ENCODE measurements around the gene PER1. TPM values are rescaled to one million over a fixed set of nuclear protein-coding genes. Genes with fewer than 3 reads are reported as not detected.

Gene PER1
- total and polyA plus RNA-seq, 10 of the 15 experiments (the other 5 are each of a cell fraction or from before 2014, with no cell fraction given), result 0.02 to 25.1 (median 5.4) TPM

DNA sequence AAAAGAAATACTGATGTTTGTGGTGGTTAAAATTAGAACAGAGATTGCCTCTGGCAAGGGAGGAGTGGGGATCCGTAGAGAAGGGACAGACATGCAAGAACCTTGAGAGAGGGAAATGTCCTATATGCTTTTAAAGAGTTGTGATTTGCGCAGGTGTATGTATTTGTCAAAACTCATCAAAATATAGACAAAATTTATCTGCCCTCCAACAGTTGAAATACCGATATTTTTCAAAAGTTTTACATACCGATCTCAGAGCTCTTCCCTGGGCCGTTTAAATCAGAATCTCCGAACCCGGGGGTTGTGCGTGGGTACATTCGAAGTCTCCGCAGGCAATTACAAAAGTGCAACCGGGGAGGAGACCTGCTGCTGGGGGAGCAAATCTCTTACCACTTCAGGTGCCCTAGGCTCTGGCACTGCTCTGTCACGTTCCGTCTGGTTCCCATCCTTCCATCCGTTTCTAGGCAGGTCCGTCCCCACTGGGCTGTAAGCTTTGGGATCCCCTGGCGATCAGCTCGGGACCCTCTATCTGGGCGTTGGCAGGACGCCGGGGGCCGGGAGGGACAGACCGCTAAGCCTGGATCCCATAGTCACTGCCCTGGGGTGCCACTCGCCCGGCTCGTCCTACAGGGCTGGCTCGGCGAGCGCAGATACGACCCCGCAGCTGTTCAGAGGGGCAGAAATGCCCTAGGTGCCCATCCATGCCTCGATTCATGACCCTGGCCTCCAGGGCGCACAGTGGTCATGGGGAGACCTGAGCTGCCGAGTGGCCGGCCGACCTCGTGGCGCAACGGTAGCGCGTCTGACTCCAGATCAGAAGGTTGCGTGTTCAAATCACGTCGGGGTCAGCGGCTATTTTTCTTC is 33.6 kb upstream of the PER1 start (continued):
- TF ChIP-seq, protein P1, sequence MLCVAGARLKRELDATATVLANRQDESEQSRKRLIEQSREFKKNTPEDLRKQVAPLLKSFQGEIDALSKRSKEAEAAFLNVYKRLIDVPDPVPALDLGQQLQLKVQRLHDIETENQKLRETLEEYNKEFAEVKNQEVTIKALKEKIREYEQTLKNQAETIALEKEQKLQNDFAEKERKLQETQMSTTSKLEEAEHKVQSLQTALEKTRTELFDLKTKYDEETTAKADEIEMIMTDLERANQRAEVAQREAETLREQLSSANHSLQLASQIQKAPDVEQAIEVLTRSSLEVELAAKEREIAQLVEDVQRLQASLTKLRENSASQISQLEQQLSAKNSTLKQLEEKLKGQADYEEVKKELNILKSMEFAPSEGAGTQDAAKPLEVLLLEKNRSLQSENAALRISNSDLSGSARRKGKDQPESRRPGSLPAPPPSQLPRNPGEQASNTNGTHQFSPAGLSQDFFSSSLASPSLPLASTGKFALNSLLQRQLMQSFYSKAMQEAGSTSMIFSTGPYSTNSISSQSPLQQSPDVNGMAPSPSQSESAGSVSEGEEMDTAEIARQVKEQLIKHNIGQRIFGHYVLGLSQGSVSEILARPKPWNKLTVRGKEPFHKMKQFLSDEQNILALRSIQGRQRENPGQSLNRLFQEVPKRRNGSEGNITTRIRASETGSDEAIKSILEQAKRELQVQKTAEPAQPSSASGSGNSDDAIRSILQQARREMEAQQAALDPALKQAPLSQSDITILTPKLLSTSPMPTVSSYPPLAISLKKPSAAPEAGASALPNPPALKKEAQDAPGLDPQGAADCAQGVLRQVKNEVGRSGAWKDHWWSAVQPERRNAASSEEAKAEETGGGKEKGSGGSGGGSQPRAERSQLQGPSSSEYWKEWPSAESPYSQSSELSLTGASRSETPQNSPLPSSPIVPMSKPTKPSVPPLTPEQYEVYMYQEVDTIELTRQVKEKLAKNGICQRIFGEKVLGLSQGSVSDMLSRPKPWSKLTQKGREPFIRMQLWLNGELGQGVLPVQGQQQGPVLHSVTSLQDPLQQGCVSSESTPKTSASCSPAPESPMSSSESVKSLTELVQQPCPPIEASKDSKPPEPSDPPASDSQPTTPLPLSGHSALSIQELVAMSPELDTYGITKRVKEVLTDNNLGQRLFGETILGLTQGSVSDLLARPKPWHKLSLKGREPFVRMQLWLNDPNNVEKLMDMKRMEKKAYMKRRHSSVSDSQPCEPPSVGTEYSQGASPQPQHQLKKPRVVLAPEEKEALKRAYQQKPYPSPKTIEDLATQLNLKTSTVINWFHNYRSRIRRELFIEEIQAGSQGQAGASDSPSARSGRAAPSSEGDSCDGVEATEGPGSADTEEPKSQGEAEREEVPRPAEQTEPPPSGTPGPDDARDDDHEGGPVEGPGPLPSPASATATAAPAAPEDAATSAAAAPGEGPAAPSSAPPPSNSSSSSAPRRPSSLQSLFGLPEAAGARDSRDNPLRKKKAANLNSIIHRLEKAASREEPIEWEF (IDR thresholded peaks at IDR 0.05; ENCODE audit: insufficient replicate concordance, low read depth, low read length), result no peak
- TF ChIP-seq CBX5 (IDR thresholded peaks at IDR 0.05; ENCODE audit: low read depth) (no peak), BCL11A (IDR thresholded peaks at IDR 0.05; ENCODE audit: low read depth, low read length) (0 out of 2 replicates have a peak, but pooled peaks have one; percentile 11), ZNF384 (IDR thresholded peaks at IDR 0.05; ENCODE audit: borderline replicate concordance, low read depth, low read length) (no peak; the same call in 1 of the 2 replicates), CHD1 (IDR thresholded peaks at IDR 0.05; ENCODE audit: low read depth, low read length) (no peak), SIX5 (IDR thresholded peaks at IDR 0.05; ENCODE audit: low read depth, low read length, severe bottlenecking) (no peak), IKZF2 (IDR thresholded peaks at IDR 0.05) (no peak), HDAC6 (IDR thresholded peaks at IDR 0.05; ENCODE audit: unreplicated experiment) (no peak), ASH2L (IDR thresholded peaks at IDR 0.05; ENCODE audit: borderline replicate concordance, low read depth) (no peak), NFIC (IDR thresholded peaks at IDR 0.05; ENCODE audit: low read depth, low read length) (no peak), CREB1 (IDR thresholded peaks at IDR 0.05; ENCODE audit: low read depth) (no peak; the same call in 1 of the 2 replicates), SP1 (IDR thresholded peaks at IDR 0.05; ENCODE audit: low read depth, low read length) (no peak), PBX3 (IDR thresholded peaks at IDR 0.05; ENCODE audit: insufficient replicate concordance, low read depth, low read length) (peak; percentile 24), SPI1 (IDR thresholded peaks at IDR 0.05; ENCODE audit: borderline replicate concordance, insufficient read depth, low read depth, low read length) (no peak), SRF (IDR thresholded peaks at IDR 0.05; ENCODE audit: low read depth in 2 of 2, low read length in 2 of 2) (no peak), ZNF622 (IDR thresholded peaks at IDR 0.05) (no peak), BMI1 (IDR thresholded peaks at IDR 0.05; ENCODE audit: borderline replicate concordance) (no peak)
- TF ChIP-seq, protein P2, sequence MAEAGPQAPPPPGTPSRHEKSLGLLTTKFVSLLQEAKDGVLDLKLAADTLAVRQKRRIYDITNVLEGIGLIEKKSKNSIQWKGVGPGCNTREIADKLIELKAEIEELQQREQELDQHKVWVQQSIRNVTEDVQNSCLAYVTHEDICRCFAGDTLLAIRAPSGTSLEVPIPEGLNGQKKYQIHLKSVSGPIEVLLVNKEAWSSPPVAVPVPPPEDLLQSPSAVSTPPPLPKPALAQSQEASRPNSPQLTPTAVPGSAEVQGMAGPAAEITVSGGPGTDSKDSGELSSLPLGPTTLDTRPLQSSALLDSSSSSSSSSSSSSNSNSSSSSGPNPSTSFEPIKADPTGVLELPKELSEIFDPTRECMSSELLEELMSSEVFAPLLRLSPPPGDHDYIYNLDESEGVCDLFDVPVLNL (IDR thresholded peaks at IDR 0.05; ENCODE audit: low read depth, low read length), result no peak
- TF ChIP-seq, protein P3, sequence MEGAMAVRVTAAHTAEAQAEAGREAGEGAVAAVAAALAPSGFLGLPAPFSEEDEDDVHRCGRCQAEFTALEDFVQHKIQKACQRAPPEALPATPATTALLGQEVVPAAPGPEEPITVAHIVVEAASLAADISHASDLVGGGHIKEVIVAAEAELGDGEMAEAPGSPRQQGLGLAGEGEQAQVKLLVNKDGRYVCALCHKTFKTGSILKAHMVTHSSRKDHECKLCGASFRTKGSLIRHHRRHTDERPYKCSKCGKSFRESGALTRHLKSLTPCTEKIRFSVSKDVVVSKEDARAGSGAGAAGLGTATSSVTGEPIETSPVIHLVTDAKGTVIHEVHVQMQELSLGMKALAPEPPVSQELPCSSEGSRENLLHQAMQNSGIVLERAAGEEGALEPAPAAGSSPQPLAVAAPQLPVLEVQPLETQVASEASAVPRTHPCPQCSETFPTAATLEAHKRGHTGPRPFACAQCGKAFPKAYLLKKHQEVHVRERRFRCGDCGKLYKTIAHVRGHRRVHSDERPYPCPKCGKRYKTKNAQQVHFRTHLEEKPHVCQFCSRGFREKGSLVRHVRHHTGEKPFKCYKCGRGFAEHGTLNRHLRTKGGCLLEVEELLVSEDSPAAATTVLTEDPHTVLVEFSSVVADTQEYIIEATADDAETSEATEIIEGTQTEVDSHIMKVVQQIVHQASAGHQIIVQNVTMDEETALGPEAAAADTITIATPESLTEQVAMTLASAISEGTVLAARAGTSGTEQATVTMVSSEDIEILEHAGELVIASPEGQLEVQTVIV (IDR thresholded peaks at IDR 0.05; ENCODE audit: borderline replicate concordance, partially characterized antibody), result no peak
